Liver (tissue), 9 donors: ENCODE measurements around the gene SPATS2L. TPM values are rescaled to one million over a fixed set of nuclear protein-coding genes. Genes with fewer than 3 reads are reported as not detected.

Experiments
- DNase-seq: peaks from one replicate; pipeline ENCODE4 v3.0.0-alpha.2; 2017; ENCODE audit warnings: low spot score
- H3K27ac ChIP-seq, 2 donors: one replicate each; pipeline ENCODE4 v1.7.0; 2013; ENCODE audit warnings: inconsistent platforms in 2 of 2, low read length in 2 of 2, control low read depth in 1 of 2, low read depth in 1 of 2, mild to moderate bottlenecking in 1 of 2
- H3K27me3 ChIP-seq, 4 donors: one replicate each; pipeline versions ENCODE4 v1.6.1 to v1.7.0; 2013; ENCODE audit warnings: low read length in 3 of 4, inconsistent platforms in 1 of 4, mild to moderate bottlenecking in 1 of 4, moderate library complexity in 1 of 4; ENCODE audit not compliant: control insufficient read depth in 4 of 4, insufficient read depth in 4 of 4
- H3K36me3 ChIP-seq, 4 donors: one replicate each; pipeline versions ENCODE4 v1.6.1 to v1.7.0; 2013; ENCODE audit warnings: low read length in 3 of 4, mild to moderate bottlenecking in 3 of 4, low read depth in 1 of 4, moderate library complexity in 1 of 4; ENCODE audit not compliant: control insufficient read depth in 4 of 4, insufficient read depth in 3 of 4
- H3K4me1 ChIP-seq, 4 donors: one replicate each; pipeline versions ENCODE4 v1.6.1 to v1.7.0; 2013; ENCODE audit warnings: low read length in 3 of 4, mild to moderate bottlenecking in 3 of 4, moderate library complexity in 1 of 4; ENCODE audit not compliant: control insufficient read depth in 4 of 4, insufficient read depth in 4 of 4
- H3K4me3 ChIP-seq, 3 donors: one replicate each; pipeline versions ENCODE4 v1.6.1 to v1.7.0; 2013; ENCODE audit warnings: low read length in 3 of 3, control low read depth in 1 of 3, low read depth in 1 of 3, mild to moderate bottlenecking in 1 of 3
- H3K9ac ChIP-seq, 2 donors: one replicate each; pipeline ENCODE4 v1.7.0; 2013; ENCODE audit warnings: low read length in 2 of 2, mild to moderate bottlenecking in 2 of 2, moderate library complexity in 2 of 2, control low read depth in 1 of 2, low read depth in 1 of 2
- H3K9me3 ChIP-seq, 4 donors: one replicate each; pipeline versions ENCODE4 v1.6.1 to v1.7.0; 2013; ENCODE audit warnings: low read length in 3 of 4; ENCODE audit not compliant: control insufficient read depth in 4 of 4
- ATF3 ChIP-seq: IDR thresholded peaks from 2 replicates; pipeline ENCODE4 v1.6.1; 2016; ENCODE audit warnings: antibody characterized with exemption
- CTCF ChIP-seq: fragments of 150-350 bp; IDR thresholded peaks from 2 replicates; pipeline ENCODE4 v1.5.1; 2017; ENCODE audit warnings: improper control_type of control experiment, low read depth, low read length; ENCODE audit not compliant: missing input control
- EGR1 ChIP-seq, 2 donors: IDR thresholded peaks; 2 replicates each; pipeline ENCODE4 v1.6.1; 2016 to 2018; ENCODE audit warnings: antibody characterized with exemption in 2 of 2, low read depth in 2 of 2
- FOXA1 ChIP-seq: IDR thresholded peaks from 2 replicates; pipeline ENCODE4 v1.6.1; 2016; ENCODE audit warnings: antibody characterized with exemption
- FOXA2 ChIP-seq: IDR thresholded peaks from 2 replicates; pipeline ENCODE4 v1.6.1; 2016; ENCODE audit warnings: antibody characterized with exemption
- GABPA ChIP-seq, 2 donors: IDR thresholded peaks in 1 of 2; conservative IDR thresholded peaks in 1 of 2; 2 replicates each; pipeline ENCODE4 v1.6.1; 2016; ENCODE audit warnings: antibody characterized with exemption in 2 of 2, mild to moderate bottlenecking in 1 of 2, moderate library complexity in 1 of 2
- HNF4A ChIP-seq, 2 donors: conservative IDR thresholded peaks; 2 replicates each; pipeline ENCODE4 v1.6.1; 2016; ENCODE audit warnings: antibody characterized with exemption in 2 of 2, mild to moderate bottlenecking in 2 of 2
- HNF4G ChIP-seq: IDR thresholded peaks from 2 replicates; pipeline ENCODE4 v1.6.1; 2016; ENCODE audit warnings: antibody characterized with exemption
- JUND ChIP-seq, 2 donors: IDR thresholded peaks; 2 replicates each; pipeline ENCODE4 v1.6.1; 2016; ENCODE audit warnings: antibody characterized with exemption in 2 of 2
- MAX ChIP-seq: IDR thresholded peaks from 2 replicates; pipeline ENCODE4 v1.6.1; 2016; ENCODE audit warnings: antibody characterized with exemption
- NR2F2 ChIP-seq: IDR thresholded peaks from 2 replicates; pipeline ENCODE4 v1.6.1; 2016; ENCODE audit warnings: antibody characterized with exemption
- RAD21 ChIP-seq, 2 donors: IDR thresholded peaks; 2 replicates each; pipeline ENCODE4 v1.6.1; 2016; ENCODE audit warnings: antibody characterized with exemption in 2 of 2, mild to moderate bottlenecking in 2 of 2
- REST ChIP-seq: IDR thresholded peaks from 2 replicates; pipeline ENCODE4 v1.6.1; 2016; ENCODE audit warnings: antibody characterized with exemption, mild to moderate bottlenecking
- RXRA ChIP-seq, 2 donors: IDR thresholded peaks; 2 replicates each; pipeline ENCODE4 v1.6.1; 2017 to 2018; ENCODE audit warnings: antibody characterized with exemption in 2 of 2, mild to moderate bottlenecking in 1 of 2
- SP1 ChIP-seq: IDR thresholded peaks from 2 replicates; pipeline ENCODE4 v1.6.1; 2018; ENCODE audit warnings: antibody characterized with exemption, mild to moderate bottlenecking
- TAF1 ChIP-seq: conservative IDR thresholded peaks from 2 replicates; pipeline ENCODE4 v1.6.1; 2016; ENCODE audit warnings: antibody characterized with exemption, mild to moderate bottlenecking
- YY1 ChIP-seq: IDR thresholded peaks from 2 replicates; pipeline ENCODE4 v1.6.1; 2016; ENCODE audit warnings: antibody characterized with exemption, mild to moderate bottlenecking
- ZBTB33 ChIP-seq: IDR thresholded peaks from 2 replicates; pipeline ENCODE4 v1.6.1; 2016; ENCODE audit warnings: antibody characterized with exemption
- WGBS: extraction: QIAGEN DNeasy Blood & Tissue Kit; methylation state at CpG from one replicate; pipeline ENCODE4 v1.1.7; 2013; 5-methylcytosine and 5-hydroxymethylcytosine counted together
- polyA plus RNA-seq, 2 donors: library from polyadenylated mRNA; stranded (reverse) in 1 of 2; unstranded in 1 of 2; fragments of 200-250 nt in 1 of 2; fragments of >200 nt in 1 of 2; fragmentation: Nextera tagmentation in 1 of 2; extraction: Ambion mirVana in 1 of 2; gene quantifications; one replicate each; pipeline versions ENCODE4 v1.2.1 to v1.2.3, GENCODE V29; 2013 to 2015
- total RNA-seq, 2 donors: library from RNA; depleted of rRNA; stranded (reverse); fragments of >200 nt; gene quantifications; one replicate each; pipeline ENCODE4 v1.2.3, GENCODE V29; 2014
- donor health status: healthy.
- donor health status: healthy.
- donor health status: healthy.
- donor health status: healthy.
- donor health status: healthy.

The SPATS2L gene
- total and polyA plus RNA-seq, 4 donors = 31.4 to 49.9 (median 42.4) TPM

GRCh38 chr2:200466425-200467418 is 160.2 kb downstream of the SPATS2L start:
- Histone ChIP-seq H3K9me3 (no peaks in the 10 kb centered on the region), H3K36me3 (peaks cover 8 to 49% (median 44%) of the 10 kb centered on the region in 4 donors), H3K4me1 (peaks cover 0 to 2% (median 0%) of the 10 kb centered on the region in 4 donors), H3K27me3 (no peaks in the 10 kb centered on the region), H3K27ac (peak overlapping the region in 1 of 2 donors; percentile 58), H3K9ac (no peak overlapping the region), H3K4me3 (no peak overlapping the region)
- WGBS = 69% methylated on average over 12 of the region's 12 CpGs
- DNase-seq = no peak
- TF ChIP-seq JUND (IDR thresholded peaks at IDR 0.05) (no peak), RXRA (IDR thresholded peaks at IDR 0.05) (peak in 1 of 2 donors; percentile 8), NR2F2 (peak; percentile 15), YY1 (no peak)

- no peaks in the 10 kb centered on the region for H3K27me3 ChIP-seq
- H3K9me3 ChIP-seq = no peaks in the 10 kb centered on the region
- H3K27ac ChIP-seq = no peak overlapping the region
- no peak for DNase-seq
- H3K4me1 ChIP-seq = peaks cover 0 to 2% (median 0%) of the 10 kb centered on the region in 4 donors
- TF ChIP-seq EGR1 (IDR thresholded peaks at IDR 0.05; ENCODE audit: low read depth in 2 of 2) (no peak), RAD21 (IDR thresholded peaks at IDR 0.05) (no peak), CTCF (no peak), TAF1 (no peak), YY1 (no peak), NR2F2 (no peak), FOXA1 (no peak), SP1 (no peak), GABPA (IDR thresholded peaks at IDR 0.05 in 1 of 2, conservative IDR thresholded peaks at IDR 0.05 in 1 of 2) (no peak), FOXA2 (no peak), HNF4A (conservative IDR thresholded peaks at IDR 0.05) (no peak), RXRA (IDR thresholded peaks at IDR 0.05) (no peak), ZBTB33 (no peak), REST (no peak), JUND (IDR thresholded peaks at IDR 0.05) (no peak), ATF3 (no peak), HNF4G (no peak), MAX (no peak)
- 84% methylated on average over 8 of the region's 8 CpGs for WGBS
- no peak overlapping the region for H3K4me3 ChIP-seq
- peaks cover 15 to 57% (median 46%) of the 10 kb centered on the region in 4 donors for H3K36me3 ChIP-seq
- no peak overlapping the region for H3K9ac ChIP-seq
These were observed 161.6 kb downstream of the SPATS2L start for GRCh38 chr2:200467806-200468681.
